NCI-H2107 treated with DMSO at 0.1 percent for 48 hours (cell line): ENCODE measurements around the gene ATP8A2.
A peak's percentile ranks its signal among the peaks of the same experiment; 100 is the strongest.
"Not testable (repeated sequence)": the region's sequence is repeated elsewhere in the genome, so short reads cannot be mapped to it uniquely, and the experiment has no call there.

Source experiments
- DNase-seq: peaks from one replicate; lab custom pipeline; 2025; ENCODE audit not compliant: unreplicated experiment; lab: John Stamatoyannopoulos, UW

The ATP8A2 gene

GRCh38 chr13:25761041-25761440 lies 389.3 kb downstream of the ATP8A2 start:
- DNase-seq: no peak

DNA sequence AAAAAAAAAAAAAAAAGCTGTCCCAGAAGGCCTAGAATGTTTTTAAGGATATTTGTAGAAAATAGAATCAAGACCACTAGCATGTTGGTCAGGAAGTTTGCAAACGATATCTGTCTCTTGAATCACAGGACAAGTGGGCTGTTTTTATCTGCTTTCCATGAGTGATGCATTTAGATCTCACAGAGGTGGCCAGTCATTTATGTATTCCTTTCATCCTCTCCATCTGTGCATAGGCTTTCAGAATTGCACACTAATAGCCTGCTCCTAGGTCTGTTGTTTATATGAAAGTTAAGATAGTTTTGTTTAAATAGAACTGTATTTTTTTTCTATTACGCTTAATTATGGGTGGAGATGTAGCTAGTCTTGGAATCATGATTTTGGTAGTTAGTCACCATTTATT lies 390.5 kb downstream of the ATP8A2 start:
- DNase-seq: no peak

DNA sequence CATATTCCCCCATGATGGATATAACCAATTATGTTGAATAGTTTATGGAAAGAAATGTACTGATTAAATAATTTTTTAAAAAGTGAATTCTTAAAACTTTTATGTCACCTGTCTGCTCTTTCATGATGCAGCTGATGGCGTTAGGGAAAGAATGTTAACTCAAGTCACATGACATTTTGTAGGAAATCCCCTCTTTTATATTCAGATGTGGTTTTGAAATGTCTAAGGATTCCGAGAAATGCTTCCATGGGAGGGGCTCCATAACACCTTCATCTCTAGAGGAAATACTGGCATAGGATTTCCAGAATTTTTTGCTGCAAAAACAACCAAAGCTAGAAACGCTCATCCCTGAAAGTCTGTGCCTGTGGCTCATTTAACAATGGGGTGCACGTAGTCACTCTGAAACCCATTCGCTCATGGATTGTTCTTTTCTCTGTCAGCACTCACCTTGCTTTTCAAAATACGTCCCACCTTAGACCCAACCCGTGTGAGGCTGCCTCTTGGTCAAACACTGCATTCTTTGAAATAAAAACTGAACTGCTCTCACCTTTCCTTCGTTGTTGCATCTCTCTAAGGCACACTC lies 391.1 kb downstream of the ATP8A2 start:
- DNase-seq: no peak

DNA sequence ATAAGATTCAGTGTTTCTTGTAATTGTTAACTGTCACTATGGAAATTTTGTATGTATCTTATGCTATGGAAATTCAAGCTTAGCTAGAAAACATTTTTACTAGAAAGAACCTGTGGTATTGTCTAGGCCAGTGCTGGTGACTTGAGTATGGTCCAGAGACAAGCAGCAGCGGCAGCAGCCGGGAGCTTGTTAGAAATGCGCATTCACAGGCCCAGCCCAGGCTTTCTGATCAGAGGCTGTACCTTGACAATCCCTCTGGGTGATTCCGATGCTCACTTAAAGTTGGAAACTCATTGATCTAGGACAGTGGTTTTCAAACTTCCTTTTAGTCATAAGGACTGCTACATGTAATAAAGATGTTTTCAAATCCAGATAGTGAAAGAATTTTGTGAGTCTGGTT lies 392.6 kb downstream of the ATP8A2 start:
- no peak for DNase-seq

DNA sequence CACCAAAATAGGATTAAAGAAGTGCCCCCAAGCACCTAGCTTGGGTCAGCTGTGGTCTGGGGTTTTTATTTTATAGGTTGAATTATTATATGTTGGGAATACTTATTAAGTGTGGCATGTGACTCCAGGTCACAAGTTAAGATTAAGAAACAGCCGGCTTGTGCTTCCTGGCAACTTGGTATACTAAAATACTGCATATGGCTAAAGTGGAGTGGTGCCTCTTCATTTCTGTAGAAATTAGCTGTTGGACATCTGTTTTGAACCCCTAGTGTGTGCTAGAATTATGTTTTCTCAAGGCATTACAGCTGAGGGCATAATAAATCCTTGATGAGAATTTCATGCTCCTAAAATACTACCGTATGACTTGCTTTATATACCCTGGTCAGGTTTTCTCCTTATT lies 393.5 kb downstream of the ATP8A2 start:
- no peak for DNase-seq

DNA sequence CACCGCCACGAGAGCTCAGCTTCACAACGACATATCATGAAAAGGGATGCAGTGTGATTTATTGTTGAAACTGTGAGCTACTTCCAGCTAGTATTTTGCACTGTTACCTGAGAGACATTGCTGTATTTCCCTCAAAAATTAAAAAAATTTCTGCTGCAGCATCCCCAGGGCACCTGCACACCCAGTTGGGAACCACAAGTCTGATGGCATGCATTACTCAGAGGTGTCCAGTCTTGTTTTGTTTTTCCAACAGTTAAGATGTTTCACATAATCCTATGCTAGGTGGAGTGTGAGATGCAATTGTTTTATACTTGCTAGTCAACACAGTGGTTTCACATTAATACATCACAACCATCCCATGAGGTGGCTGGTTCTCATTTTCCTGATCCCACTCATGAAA lies 394.8 kb downstream of the ATP8A2 start:
- no peak for DNase-seq

GRCh38 chr13:25766991-25767390 lies 395.2 kb downstream of the ATP8A2 start:
- DNase-seq: no peak

DNA sequence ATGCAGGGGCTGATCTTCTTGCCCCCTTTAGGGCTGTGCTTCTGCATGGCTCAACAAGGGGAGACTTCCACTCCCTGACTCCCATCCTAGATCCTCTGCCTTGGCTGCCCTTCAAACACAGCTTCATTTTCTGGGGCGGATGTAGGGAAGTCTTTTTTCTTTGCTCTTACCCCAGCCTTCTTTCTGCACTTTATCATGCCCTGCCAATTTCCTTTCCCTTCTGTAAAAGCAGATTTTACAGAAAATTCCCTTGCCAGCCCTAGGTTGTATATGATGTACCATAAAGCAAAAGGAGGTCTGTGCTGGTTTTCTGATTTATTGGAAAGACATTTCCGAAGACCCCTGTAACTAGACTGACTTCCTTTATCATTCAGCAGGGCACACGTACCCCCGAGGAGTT lies 396.6 kb downstream of the ATP8A2 start:
- no peak for DNase-seq

GRCh38 chr13:25768838-25769237 lies 397.1 kb downstream of the ATP8A2 start:
- no peak for DNase-seq

DNA sequence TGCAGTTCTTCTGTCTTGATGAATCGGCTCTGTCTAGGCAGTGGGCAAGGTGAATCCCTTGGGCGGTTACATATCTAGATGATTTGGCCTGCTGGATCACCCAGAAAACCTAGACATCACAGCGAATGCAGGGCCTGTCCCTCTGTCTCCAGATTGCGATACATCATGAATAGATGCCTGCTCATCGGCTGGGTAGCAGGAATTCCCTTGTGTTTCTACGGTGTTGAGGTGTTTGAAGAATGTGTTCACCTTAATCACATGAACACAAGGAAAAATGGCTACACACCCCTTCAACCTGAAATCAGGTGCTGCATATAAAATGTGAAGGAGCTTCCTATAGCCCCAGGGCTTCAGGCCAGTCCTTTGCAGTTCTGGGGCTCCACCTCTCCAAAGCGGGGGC lies 398.8 kb downstream of the ATP8A2 start:
- no peak for DNase-seq

DNA sequence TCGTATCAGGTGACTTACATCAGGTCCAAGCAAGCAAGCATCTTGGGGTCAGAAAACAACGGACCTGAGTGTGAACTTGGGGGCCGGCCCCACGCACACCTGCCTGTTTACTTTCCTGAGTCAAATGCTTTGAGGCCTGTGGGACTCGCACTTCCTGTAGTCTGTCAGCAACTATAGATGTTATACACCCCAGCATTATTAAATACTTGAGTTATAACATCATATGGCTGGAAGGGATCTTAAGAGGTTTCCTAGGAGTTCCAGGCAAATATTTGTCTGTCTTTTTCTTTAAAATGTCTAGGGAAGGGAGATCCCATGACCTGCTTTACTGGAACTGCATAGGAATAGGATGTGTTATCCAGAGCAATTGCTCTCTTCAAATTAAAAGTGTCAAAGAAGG lies 399.4 kb downstream of the ATP8A2 start:
- no peak for DNase-seq

- no peak for DNase-seq
Observed at GRCh38 chr13:25771641-25772478, 400.1 kb downstream of the ATP8A2 start.

- DNase-seq: not testable (repeated sequence)
Observed at GRCh38 chr13:25772534-25772933, 400.8 kb downstream of the ATP8A2 start.

GRCh38 chr13:25774056-25774455 lies 402.3 kb downstream of the ATP8A2 start:
- not testable (repeated sequence) for DNase-seq

- DNase-seq: no peak
Observed at GRCh38 chr13:25775275-25775674, 403.5 kb downstream of the ATP8A2 start.

DNA sequence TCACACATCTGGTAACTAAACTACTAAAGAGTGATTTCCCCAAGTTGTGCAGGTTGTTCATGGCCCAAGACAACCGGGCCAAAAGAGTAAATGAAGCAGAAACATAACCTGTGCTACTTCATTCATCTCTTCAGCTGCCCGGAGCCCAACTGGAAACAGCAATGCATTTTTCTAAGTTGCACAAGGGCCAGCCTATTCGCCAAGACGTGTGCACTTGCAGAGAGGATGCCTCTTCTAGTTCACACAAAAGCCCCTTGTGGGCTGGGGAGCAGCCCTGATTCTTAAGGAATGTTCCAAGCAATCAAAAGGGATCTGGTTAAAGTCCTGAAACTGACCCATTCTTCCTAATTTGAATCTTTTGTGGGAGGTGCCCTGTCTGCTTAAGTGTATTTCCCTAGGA lies 404.2 kb downstream of the ATP8A2 start:
- DNase-seq: no peak

DNA sequence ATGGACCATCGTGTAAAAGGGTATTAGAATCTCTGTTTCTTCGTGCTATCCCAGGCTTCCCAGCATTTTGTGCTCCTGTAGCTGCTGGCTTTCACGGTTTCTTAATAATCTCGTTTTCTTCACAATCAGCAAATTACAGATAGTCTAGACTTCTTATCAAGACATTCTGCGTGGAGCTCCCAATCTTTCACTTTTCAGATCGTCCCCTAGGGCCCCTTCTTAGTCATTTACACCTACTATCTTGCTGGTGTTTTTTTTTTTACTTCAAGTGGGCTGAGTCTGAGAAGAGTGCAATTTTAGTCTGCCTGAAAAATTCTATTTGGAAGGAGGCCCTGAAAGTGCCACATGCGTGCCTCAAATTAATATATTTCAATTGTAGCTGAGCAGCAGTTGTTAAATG lies 404.9 kb downstream of the ATP8A2 start:
- no peak for DNase-seq

DNA sequence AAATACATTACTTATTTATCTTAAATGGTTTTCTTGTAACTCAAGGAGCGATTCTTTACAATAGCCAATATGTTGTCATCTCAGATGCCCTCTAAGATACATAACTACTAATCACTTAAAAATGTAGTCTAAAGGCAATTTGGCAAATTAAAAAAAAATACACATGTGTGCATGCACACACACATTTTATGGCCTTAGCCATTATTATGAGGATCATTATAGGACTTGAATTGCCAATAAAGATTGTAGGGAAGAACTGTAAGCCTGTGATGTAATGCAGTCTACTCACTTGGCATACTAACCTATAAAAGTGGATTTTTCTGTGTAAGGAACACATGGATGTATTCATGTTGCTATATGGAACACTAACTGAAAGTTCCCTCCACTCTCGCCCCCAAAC lies 405.7 kb downstream of the ATP8A2 start:
- DNase-seq: no peak

GRCh38 chr13:25778365-25778764 lies 406.6 kb downstream of the ATP8A2 start:
- DNase-seq: no peak

GRCh38 chr13:25778808-25779305 lies 407.1 kb downstream of the ATP8A2 start:
- no peak for DNase-seq

DNA sequence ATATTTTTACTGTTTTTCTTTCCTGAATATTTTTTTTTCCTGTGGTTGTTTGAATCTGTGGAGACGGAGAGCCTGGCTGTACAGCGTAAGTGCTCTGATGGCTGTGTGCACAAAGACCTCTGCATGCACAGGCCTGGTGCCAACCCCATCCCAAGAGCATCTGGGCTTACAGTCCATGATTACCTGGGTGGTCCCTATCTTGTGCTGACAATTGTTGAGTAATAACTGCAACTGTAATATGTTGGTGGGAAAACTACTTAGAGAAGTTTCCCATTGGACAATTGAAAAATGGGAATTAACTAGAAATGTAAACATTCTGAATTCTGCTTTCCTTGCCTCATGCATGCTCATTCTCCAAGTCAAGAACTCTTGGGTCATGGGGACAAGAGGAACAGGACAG lies 411.3 kb downstream of the ATP8A2 start:
- no peak for DNase-seq

- DNase-seq: peak; percentile 93
Observed at GRCh38 chr13:25783601-25784024, 411.8 kb downstream of the ATP8A2 start.

DNA sequence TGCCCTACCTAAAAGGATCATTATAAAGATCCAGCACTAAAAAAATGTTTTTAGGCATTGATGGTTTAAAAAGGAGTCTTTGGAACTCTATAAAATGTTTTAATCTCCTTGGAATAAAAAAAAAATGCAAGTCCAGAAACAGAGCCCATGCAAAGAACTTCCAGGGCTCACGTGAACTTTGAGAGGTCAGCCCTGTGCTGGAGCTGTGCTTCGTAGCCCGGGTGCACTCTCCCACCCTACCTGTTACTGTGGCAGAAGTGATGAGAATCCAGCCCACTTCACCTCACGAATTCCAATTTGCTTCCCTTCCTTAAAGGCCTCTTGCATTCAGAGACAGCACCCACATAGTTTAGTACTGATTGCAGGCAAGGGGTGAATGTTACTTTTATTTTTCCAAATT lies 412.3 kb downstream of the ATP8A2 start:
- no peak for DNase-seq
